CD4-positive, alpha-beta memory T cell (primary cell): ENCODE data around the gene HEBP2. TPM values are rescaled to one million over a fixed set of nuclear protein-coding genes. Genes with fewer than 3 reads are reported as not detected.

ENCODE experiments used
- CTCF ChIA-PET: fragments of 350-600 bp; sonication (Branson Sonifier 250); formaldehyde crosslinking; loops from one replicate; lab custom pipeline; 2021; ENCODE audit warnings: inconsistent platforms; ENCODE audit not compliant: partially characterized antibody; lab: Charles Lee
- POLR2A ChIA-PET: fragments of 350-600 bp; sonication (Branson Sonifier 250); formaldehyde crosslinking; loops from one replicate; lab custom pipeline; 2021; ENCODE audit not compliant: partially characterized antibody; lab: Charles Lee
- DNase-seq, 5 donors: peaks; one replicate each; pipeline versions ENCODE4 v3.0.0 to v3.0.0-alpha.2; 2020 to 2022; ENCODE audit warnings: mixed read lengths in 1 of 5
- H3K27ac ChIP-seq: one replicate; pipeline ENCODE4 v1.7.0; 2013; ENCODE audit warnings: low read depth, low read length
- H3K27me3 ChIP-seq: 2 replicates; pipeline ENCODE4 v1.7.0; 2013; ENCODE audit warnings: mild to moderate bottlenecking, low read length, moderate library complexity; ENCODE audit not compliant: insufficient read depth
- H3K36me3 ChIP-seq: 2 replicates; pipeline ENCODE4 v1.7.0; 2013; ENCODE audit warnings: mild to moderate bottlenecking, low read length, moderate library complexity; ENCODE audit not compliant: insufficient read depth
- H3K4me1 ChIP-seq: 2 replicates; pipeline ENCODE4 v1.7.0; 2013; ENCODE audit warnings: mild to moderate bottlenecking, low read length, moderate library complexity; ENCODE audit not compliant: insufficient read depth
- H3K4me3 ChIP-seq, 2 donors: one replicate each; pipeline ENCODE4 v1.7.0; 2013; ENCODE audit warnings: low read length in 2 of 2, mild to moderate bottlenecking in 1 of 2
- H3K9me3 ChIP-seq, 2 donors: one replicate each; pipeline ENCODE4 v1.7.0; 2013; ENCODE audit warnings: low read length in 2 of 2, control low read depth in 1 of 2; ENCODE audit not compliant: control insufficient read depth in 1 of 2
- H3K27ac Mint-ChIP-seq, 7 donors: one replicate each; pipeline ENCODE4 v1.8.0; 2020 to 2021; ENCODE audit warnings: mixed read lengths in 7 of 7, mild to moderate bottlenecking in 6 of 7, inconsistent platforms in 3 of 7, moderate library complexity in 3 of 7
- H3K27me3 Mint-ChIP-seq, 2 donors: one replicate each; pipeline ENCODE4 v1.8.0; 2020 to 2021; ENCODE audit warnings: mixed read lengths in 2 of 2
- H3K36me3 Mint-ChIP-seq, 2 donors: one replicate each; pipeline ENCODE4 v1.8.0; 2020 to 2021; ENCODE audit warnings: mixed read lengths in 2 of 2, inconsistent platforms in 1 of 2, mild to moderate bottlenecking in 1 of 2
- H3K4me1 Mint-ChIP-seq, 4 donors: one replicate each; pipeline ENCODE4 v1.8.0; 2020 to 2021; ENCODE audit warnings: mixed read lengths in 4 of 4, mild to moderate bottlenecking in 1 of 4
- H3K4me3 Mint-ChIP-seq, 8 donors: one replicate each; pipeline ENCODE4 v1.8.0; 2020 to 2021; ENCODE audit warnings: mixed read lengths in 8 of 8, mild to moderate bottlenecking in 7 of 8, moderate library complexity in 6 of 8, inconsistent platforms in 3 of 8
- H3K9me3 Mint-ChIP-seq, 8 donors: one replicate each; pipeline ENCODE4 v1.8.0; 2020 to 2021; ENCODE audit warnings: mixed read lengths in 8 of 8, mild to moderate bottlenecking in 5 of 8, inconsistent platforms in 3 of 8, moderate library complexity in 1 of 8
- intact Hi-C: fragments of 100-400 bp; cut with micrococcal nuclease; formaldehyde crosslinking; loops from one replicate; pipeline ENCODE4 v1.15.1; 2023
- polyA plus RNA-seq, 2 donors: library from polyadenylated mRNA; unstranded; fragments of 300-500 nt; fragmentation: Illumina TruSeq; gene quantifications; one replicate each; pipeline ENCODE4 v1.2.3, GENCODE V29; 2021
- total RNA-seq, 2 experiments: library from RNA; stranded (reverse); gene quantifications; one replicate each; pipeline ENCODE4 v1.2.3, GENCODE V29; 2021

The HEBP2 gene
- total and polyA plus RNA-seq, 4 experiments from 2014 or later = 47.2 to 52.7 (median 48.8) TPM

DNA sequence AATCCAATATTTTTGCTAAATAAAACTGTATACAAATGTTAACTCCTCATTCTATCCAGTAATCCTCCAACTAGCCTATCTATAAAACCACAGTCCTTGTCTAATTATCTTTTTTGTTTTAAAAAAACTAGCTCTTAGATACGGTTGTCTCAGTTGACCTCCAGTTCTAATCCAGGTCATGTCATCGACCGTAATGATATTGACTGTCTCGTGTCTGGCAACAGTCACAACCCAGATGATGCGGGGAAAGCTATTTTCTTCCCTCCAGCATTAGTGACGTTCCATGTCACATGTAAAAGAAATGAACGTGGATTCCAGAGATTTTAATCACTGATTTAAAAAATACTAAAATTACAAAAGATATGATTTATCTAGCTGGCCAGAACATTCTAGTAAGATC lies 35.5 kb downstream of the HEBP2 start:
- ChIA-PET CTCF (interaction anchor here (1.3 kb wide), 1 partner anchor 70 kb away, joined by 3 read pairs; no protein-coding TSS in a partner anchor), POLR2A (no interaction called here)
- no peak for DNase-seq
- Histone ChIP-seq H3K27me3 (no peaks in the 10 kb centered on the region), H3K4me1 (no peaks in the 10 kb centered on the region), H3K4me3 (no peak overlapping the region), H3K36me3 (no peaks in the 10 kb centered on the region), H3K9me3 (no peaks in the 10 kb centered on the region), H3K27ac (no peak overlapping the region)
- intact Hi-C loops = no loop called here
- no peak overlapping the region for H3K4me3 Mint-ChIP-seq
- no peaks in the 10 kb centered on the region for H3K9me3 Mint-ChIP-seq
- H3K36me3 Mint-ChIP-seq = no peaks in the 10 kb centered on the region
- no peak overlapping the region for H3K27ac Mint-ChIP-seq
- no peaks in the 10 kb centered on the region for H3K27me3 Mint-ChIP-seq
- H3K4me1 Mint-ChIP-seq = no peaks in the 10 kb centered on the region

DNA sequence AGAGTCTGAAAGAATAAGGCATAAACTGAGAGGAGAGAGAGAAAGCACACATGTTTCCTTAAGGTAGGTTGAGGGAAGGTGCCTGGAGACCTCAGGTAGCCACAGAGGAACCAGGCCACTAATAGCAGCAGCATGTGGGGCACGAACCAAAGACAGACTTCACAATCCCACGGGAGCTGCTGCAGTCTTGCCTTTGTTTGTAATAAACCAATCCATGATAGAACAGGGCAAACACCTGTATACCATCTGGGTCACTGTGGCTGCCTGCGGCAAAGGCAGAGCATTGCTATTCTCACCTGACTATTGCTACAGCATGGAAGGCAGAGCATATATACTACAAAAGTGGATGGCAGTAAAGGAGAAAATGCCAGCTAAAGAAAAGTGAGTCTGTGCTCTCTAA lies 36.3 kb downstream of the HEBP2 start:
- H3K27me3 ChIP-seq = no peaks in the 10 kb centered on the region
- no peak for DNase-seq
- no peaks in the 10 kb centered on the region for H3K9me3 Mint-ChIP-seq
- ChIA-PET CTCF (interaction anchor here (1.3 to 2.3 kb wide), 3 partner anchors 11 to 69 kb away, joined by 3 to 9 read pairs (median 6); no protein-coding TSS in a partner anchor), POLR2A (no interaction called here)
- H3K4me3 ChIP-seq = no peak overlapping the region
- H3K4me3 Mint-ChIP-seq = peak overlapping the region in 1 of 8 donors; percentile 0
- H3K4me1 ChIP-seq = no peaks in the 10 kb centered on the region
- H3K4me1 Mint-ChIP-seq = no peaks in the 10 kb centered on the region
- H3K27me3 Mint-ChIP-seq = no peaks in the 10 kb centered on the region
- no peak overlapping the region for H3K27ac Mint-ChIP-seq
- no peaks in the 10 kb centered on the region for H3K9me3 ChIP-seq
- intact Hi-C loops = loop anchor here (5.0 kb wide), 1 partner anchor 37 kb away; no protein-coding TSS in a partner anchor
- H3K36me3 ChIP-seq = no peaks in the 10 kb centered on the region
- no peak overlapping the region for H3K27ac ChIP-seq
- no peaks in the 10 kb centered on the region for H3K36me3 Mint-ChIP-seq

DNA sequence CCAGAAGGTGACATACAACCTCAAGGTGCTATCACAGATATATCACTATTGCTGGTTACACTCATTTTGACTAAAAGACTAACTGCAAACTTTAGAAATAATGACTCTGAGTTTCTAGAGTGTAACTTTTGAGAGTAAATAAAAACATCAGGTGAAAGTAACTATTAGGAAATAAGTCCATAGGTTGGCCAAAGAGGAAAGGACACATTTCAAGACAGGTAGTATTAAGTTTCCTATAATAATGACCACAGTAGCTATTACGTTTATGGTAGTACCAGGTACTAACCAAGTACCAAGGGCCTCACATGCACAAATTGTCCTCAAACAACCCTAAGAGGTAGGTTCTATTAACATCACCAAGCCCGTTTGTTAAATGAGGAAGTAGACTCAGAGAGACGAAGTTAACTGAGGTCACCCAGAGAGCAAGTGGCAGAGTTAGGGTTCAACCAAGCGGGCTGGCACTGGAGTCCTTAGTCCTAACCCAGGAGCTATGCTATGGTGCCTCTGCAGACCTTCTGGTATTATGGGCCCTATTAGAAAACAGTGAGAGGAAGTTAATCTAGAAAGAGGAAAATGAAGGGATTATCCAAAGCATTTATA lies 36.8 kb downstream of the HEBP2 start:
- H3K36me3 Mint-ChIP-seq = no peaks in the 10 kb centered on the region
- no peaks in the 10 kb centered on the region for H3K4me1 Mint-ChIP-seq
- ChIA-PET CTCF (interaction anchor here (1.4 to 2.3 kb wide), 4 partner anchors 11 to 68 kb away, joined by 3 to 9 read pairs (median 7); no protein-coding TSS in a partner anchor), POLR2A (no interaction called here)
- no peaks in the 10 kb centered on the region for H3K27me3 ChIP-seq
- no peak overlapping the region for H3K27ac ChIP-seq
- no peaks in the 10 kb centered on the region for H3K9me3 Mint-ChIP-seq
- H3K36me3 ChIP-seq = no peaks in the 10 kb centered on the region
- no peaks in the 10 kb centered on the region for H3K27me3 Mint-ChIP-seq
- no peaks in the 10 kb centered on the region for H3K4me1 ChIP-seq
- intact Hi-C loops = loop anchor here (5.0 kb wide), 1 partner anchor 36 kb away; no protein-coding TSS in a partner anchor
- H3K4me3 ChIP-seq = no peak overlapping the region
- no peaks in the 10 kb centered on the region for H3K9me3 ChIP-seq
- no peak for DNase-seq
- no peak overlapping the region for H3K27ac Mint-ChIP-seq
- no peak overlapping the region for H3K4me3 Mint-ChIP-seq

DNA sequence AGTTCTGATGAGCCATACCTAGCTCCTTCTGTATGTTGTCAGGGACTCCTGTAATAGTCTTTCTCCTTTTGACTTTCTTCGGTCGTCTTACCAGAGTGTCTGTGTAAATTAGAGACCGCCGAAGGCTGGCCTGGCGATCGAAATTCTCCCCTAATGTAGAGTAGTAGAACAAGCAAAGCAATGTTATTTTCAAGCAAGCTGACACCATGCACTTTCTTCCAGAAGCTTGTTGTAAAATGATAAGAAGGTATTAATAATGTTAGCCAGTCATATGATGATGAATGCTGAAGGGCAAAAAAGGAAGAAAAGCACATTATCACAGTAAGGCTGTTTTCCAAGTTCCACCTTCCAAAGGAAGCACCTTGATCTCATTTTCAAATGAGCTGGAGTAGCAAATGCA lies 37.9 kb downstream of the HEBP2 start:
- no peaks in the 10 kb centered on the region for H3K36me3 ChIP-seq
- H3K4me3 ChIP-seq = no peak overlapping the region
- no peak overlapping the region for H3K27ac Mint-ChIP-seq
- POLR2A ChIA-PET = interaction anchor here (1.2 kb wide), 1 partner anchor 14 kb away, joined by 8 read pairs; no protein-coding TSS in a partner anchor
- no peak overlapping the region for H3K4me3 Mint-ChIP-seq
- H3K27me3 Mint-ChIP-seq = no peaks in the 10 kb centered on the region
- H3K36me3 Mint-ChIP-seq = no peaks in the 10 kb centered on the region
- CTCF ChIA-PET = interaction anchor here (1.3 to 2.3 kb wide), 4 partner anchors 10 to 67 kb away, joined by 3 to 9 read pairs (median 6); no protein-coding TSS in a partner anchor
- intact Hi-C loops = loop anchor here (5.0 kb wide), 1 partner anchor 35 kb away; no protein-coding TSS in a partner anchor
- DNase-seq = no peak
- H3K4me1 ChIP-seq = no peaks in the 10 kb centered on the region
- no peak overlapping the region for H3K27ac ChIP-seq
- no peaks in the 10 kb centered on the region for H3K27me3 ChIP-seq
- H3K4me1 Mint-ChIP-seq = no peaks in the 10 kb centered on the region
- no peaks in the 10 kb centered on the region for H3K9me3 ChIP-seq
- no peaks in the 10 kb centered on the region for H3K9me3 Mint-ChIP-seq

DNA sequence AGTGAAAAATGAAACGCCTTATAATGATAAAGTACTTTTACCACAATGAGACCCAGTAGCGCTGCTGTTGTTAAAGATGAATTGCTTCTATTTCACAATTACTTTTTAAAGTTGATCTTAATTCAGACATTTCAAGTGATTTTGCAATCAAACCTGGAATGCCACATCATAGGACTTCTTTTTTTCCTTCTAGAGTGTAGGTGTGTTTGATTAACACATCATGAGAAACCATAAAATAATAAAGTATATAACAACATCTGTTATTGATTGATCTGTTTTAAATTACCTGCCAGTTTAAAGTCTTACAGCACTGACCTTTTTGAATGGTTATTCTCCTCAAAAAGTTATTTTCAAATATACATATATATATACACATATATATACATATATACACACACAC lies 38.6 kb downstream of the HEBP2 start:
- DNase-seq = no peak
- Histone ChIP-seq H3K27me3 (no peaks in the 10 kb centered on the region), H3K27ac (no peak overlapping the region), H3K4me3 (no peak overlapping the region), H3K9me3 (no peaks in the 10 kb centered on the region), H3K36me3 (no peaks in the 10 kb centered on the region), H3K4me1 (no peaks in the 10 kb centered on the region)
- POLR2A ChIA-PET = interaction anchor here (1.2 kb wide), 1 partner anchor 13 kb away, joined by 8 read pairs; no protein-coding TSS in a partner anchor
- Mint-ChIP-seq H3K4me3 (no peak overlapping the region), H3K27me3 (no peaks in the 10 kb centered on the region), H3K4me1 (no peaks in the 10 kb centered on the region), H3K9me3 (no peaks in the 10 kb centered on the region), H3K27ac (no peak overlapping the region), H3K36me3 (no peaks in the 10 kb centered on the region)
- intact Hi-C loops = loop anchor here (5.0 kb wide), 1 partner anchor 35 kb away; no protein-coding TSS in a partner anchor
- CTCF ChIA-PET = interaction anchor here (1.3 to 2.3 kb wide), 3 partner anchors 12 to 66 kb away, joined by 3 to 9 read pairs (median 8); no protein-coding TSS in a partner anchor

DNA sequence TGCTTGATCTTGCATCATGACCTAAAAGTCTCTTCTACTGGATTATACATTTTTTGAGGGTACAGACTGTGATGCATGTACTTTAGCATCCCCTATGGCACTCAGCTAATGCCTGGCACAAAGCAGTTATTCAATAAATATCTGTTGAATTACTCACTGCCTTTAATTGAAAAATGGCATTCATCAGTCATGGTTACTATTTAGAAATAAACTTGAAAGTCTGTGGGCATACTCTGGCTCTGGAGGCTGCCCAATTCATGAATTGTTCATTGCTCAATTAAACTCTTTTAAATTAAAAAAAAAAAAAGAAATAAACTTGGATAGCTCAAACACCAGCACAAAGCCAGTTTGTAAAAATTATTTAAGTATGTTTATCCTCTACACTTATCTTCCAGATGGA lies 40.0 kb downstream of the HEBP2 start:
- CTCF ChIA-PET = interaction anchor here (1.0 to 1.8 kb wide), 3 partner anchors 16 to 65 kb away, joined by 3 to 6 read pairs (median 3); no protein-coding TSS in a partner anchor
- POLR2A ChIA-PET = interaction anchor here (0.6 kb wide), 1 partner anchor 14 kb away, joined by 4 read pairs; no protein-coding TSS in a partner anchor

DNA sequence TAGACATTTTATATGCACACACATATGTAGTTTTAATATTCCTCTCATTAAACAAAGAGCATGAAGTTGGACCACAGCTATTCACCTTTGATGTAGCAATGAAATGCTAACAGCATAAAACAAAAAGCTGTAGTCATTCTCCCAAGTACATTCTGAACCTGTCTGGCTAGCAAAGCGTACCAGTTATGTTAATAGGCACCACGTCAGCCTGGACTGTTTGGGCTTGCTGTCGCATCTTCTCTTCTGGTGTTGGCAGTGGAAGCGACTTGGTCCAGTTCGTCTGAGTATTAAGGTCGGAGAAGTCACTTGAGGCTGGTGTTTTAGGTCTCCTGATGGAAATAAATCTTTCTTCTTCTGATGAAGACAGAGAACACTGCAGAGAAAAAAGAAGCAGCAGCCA lies 42.8 kb downstream of the HEBP2 start:
- intact Hi-C loops = no loop called here
- peaks cover 0 to 2% (median 0%) of the 10 kb centered on the region in 4 donors for H3K4me1 Mint-ChIP-seq
- H3K27me3 ChIP-seq = no peaks in the 10 kb centered on the region
- H3K27ac Mint-ChIP-seq = no peak overlapping the region
- no peaks in the 10 kb centered on the region for H3K36me3 ChIP-seq
- no peak overlapping the region for H3K4me3 Mint-ChIP-seq
- no peaks in the 10 kb centered on the region for H3K9me3 ChIP-seq
- H3K9me3 Mint-ChIP-seq = no peaks in the 10 kb centered on the region
- H3K36me3 Mint-ChIP-seq = no peaks in the 10 kb centered on the region
- no peaks in the 10 kb centered on the region for H3K27me3 Mint-ChIP-seq
- POLR2A ChIA-PET = interaction anchor here (1.9 kb wide), 1 partner anchor 9 kb away, joined by 8 read pairs; no protein-coding TSS in a partner anchor
- no peak overlapping the region for H3K27ac ChIP-seq
- H3K4me3 ChIP-seq = no peak overlapping the region
- DNase-seq = no peak
- H3K4me1 ChIP-seq = no peaks in the 10 kb centered on the region
- CTCF ChIA-PET = interaction anchor here (1.6 to 2.4 kb wide), 3 partner anchors 9 to 62 kb away, joined by 5 to 8 read pairs (median 6); no protein-coding TSS in a partner anchor

More for the DNA sequence above, 40.0 kb downstream of the HEBP2 start:
- Histone ChIP-seq H3K4me1 (no peaks in the 10 kb centered on the region), H3K9me3 (no peaks in the 10 kb centered on the region), H3K36me3 (no peaks in the 10 kb centered on the region), H3K27ac (no peak overlapping the region), H3K4me3 (no peak overlapping the region), H3K27me3 (no peaks in the 10 kb centered on the region)
- intact Hi-C loops = loop anchor here (5.0 kb wide), 1 partner anchor 33 kb away; no protein-coding TSS in a partner anchor
- H3K36me3 Mint-ChIP-seq = no peaks in the 10 kb centered on the region
- H3K9me3 Mint-ChIP-seq = no peaks in the 10 kb centered on the region
- no peaks in the 10 kb centered on the region for H3K4me1 Mint-ChIP-seq
- no peak overlapping the region for H3K4me3 Mint-ChIP-seq
- no peaks in the 10 kb centered on the region for H3K27me3 Mint-ChIP-seq
- H3K27ac Mint-ChIP-seq = no peak overlapping the region
- DNase-seq = no peak
